ENCODE data around the gene ZNF436. TPM values are rescaled to one million over a fixed set of nuclear protein-coding genes. Genes with fewer than 3 reads are reported as not detected.

ZNF436 gene
- total and polyA plus RNA-seq, 2 experiments from 2014 or later = 0.23 to 1.0 TPM

- H3K4me1 Mint-ChIP-seq = peaks cover 2% of the 10 kb centered on the region
- peak overlapping the region; percentile 60 for H3K4me3 Mint-ChIP-seq
- no peak overlapping the region for H3K27ac Mint-ChIP-seq
- Histone ChIP-seq H2AFZ (peak overlapping the region; percentile 82), H3K27ac (ENCODE audit: low read depth) (no peak overlapping the region), H3K4me3 (peak overlapping the region; percentile 50), H4K20me1 (replicated peaks; ENCODE audit: insufficient read depth) (no peaks in the 10 kb centered on the region), H3K36me3 (ENCODE audit: insufficient read depth) (no peaks in the 10 kb centered on the region), H3K4me1 (ENCODE audit: insufficient read depth) (no peaks in the 10 kb centered on the region), H3K4me2 (peak overlapping the region; percentile 75), H3K9me2 (ENCODE audit: insufficient read depth) (no peaks in the 10 kb centered on the region), H3K27me3 (ENCODE audit: insufficient read depth) (peaks cover 97% of the 10 kb centered on the region), H3F3A (replicated peaks; ENCODE audit: low read depth) (no peaks in the 10 kb centered on the region), H3K79me2 (replicated peaks; ENCODE audit: insufficient read depth) (no peaks in the 10 kb centered on the region)
- H3K36me3 Mint-ChIP-seq (ENCODE audit: low read depth) = no peaks in the 10 kb centered on the region
- DNase-seq (ENCODE audit: low spot score) (peak; percentile 93), ATAC-seq (peak; percentile 98)
- TF ChIP-seq CREB1 (CRISPR knock-in tag; IDR thresholded peaks at IDR 0.05; ENCODE audit: low read depth) = no peak
- TF ChIP-seq NANOG (IDR thresholded peaks at IDR 0.05; ENCODE audit: borderline replicate concordance) = no peak
- TF ChIP-seq STAT1 (IDR thresholded peaks at IDR 0.05; ENCODE audit: unreplicated experiment) = no peak
- peak; percentile 94 to 97 for TF ChIP-seq CTCF (conservative IDR thresholded peaks at IDR 0.05; ENCODE audit: low read depth in 2 of 2)
- no peak for TF ChIP-seq ZNF331 (CRISPR knock-in tag; IDR thresholded peaks at IDR 0.05; ENCODE audit: low read depth)
- no peak for TF ChIP-seq EZH2 (IDR thresholded peaks at IDR 0.05; ENCODE audit: low read depth, unreplicated experiment)
- TF ChIP-seq EZH2phosphoT487 (IDR thresholded peaks at IDR 0.05; ENCODE audit: unreplicated experiment) = no peak
- TF ChIP-seq ZNF114 (CRISPR knock-in tag; IDR thresholded peaks at IDR 0.05) = no peak
- no peak for TF ChIP-seq ETS1 (IDR thresholded peaks at IDR 0.05)
- no peaks in the 10 kb centered on the region; the same call in 2 of the 3 replicates for H3K9me3 Mint-ChIP-seq
- peaks cover 42% of the 10 kb centered on the region for H3K27me3 Mint-ChIP-seq (ENCODE audit: insufficient read depth, low read depth, poor library complexity)
These were observed 34.3 kb upstream of the ZNF436 start for GRCh38 chr1:23403735-23404486.

GRCh38 chr1:23403355-23403734, 33.7 kb upstream of the ZNF436 start:
- Histone ChIP-seq H3K4me2 (peak overlapping the region; percentile 75), H3K27me3 (ENCODE audit: insufficient read depth) (peaks cover 97% of the 10 kb centered on the region), H3K79me2 (replicated peaks; ENCODE audit: insufficient read depth) (no peaks in the 10 kb centered on the region), H3K4me3 (peak overlapping the region; percentile 50), H4K20me1 (replicated peaks; ENCODE audit: insufficient read depth) (no peaks in the 10 kb centered on the region), H3K4me1 (ENCODE audit: insufficient read depth) (no peaks in the 10 kb centered on the region), H2AFZ (peak overlapping the region; percentile 82), H3K9me2 (ENCODE audit: insufficient read depth) (no peaks in the 10 kb centered on the region), H3K36me3 (ENCODE audit: insufficient read depth) (no peaks in the 10 kb centered on the region), H3K27ac (ENCODE audit: low read depth) (no peak overlapping the region), H3F3A (replicated peaks; ENCODE audit: low read depth) (no peaks in the 10 kb centered on the region)
- H3K27ac Mint-ChIP-seq = no peak overlapping the region
- peaks cover 47% of the 10 kb centered on the region for H3K27me3 Mint-ChIP-seq (ENCODE audit: insufficient read depth, low read depth, poor library complexity)
- peak overlapping the region; percentile 60; the same call in 1 of the 3 replicates for H3K4me3 Mint-ChIP-seq
- H3K36me3 Mint-ChIP-seq (ENCODE audit: low read depth) = no peaks in the 10 kb centered on the region
- peaks cover 2% of the 10 kb centered on the region for H3K4me1 Mint-ChIP-seq
- ATAC-seq (no peak), DNase-seq (ENCODE audit: low spot score) (no peak)
- H3K9me3 Mint-ChIP-seq = no peaks in the 10 kb centered on the region; the same call in 2 of the 3 replicates
- TF ChIP-seq ETS1 (IDR thresholded peaks at IDR 0.05) (no peak), REST (IDR thresholded peaks at IDR 0.05; ENCODE audit: unreplicated experiment) (no peak), POLR2AphosphoS5 (IDR thresholded peaks at IDR 0.05; ENCODE audit: low read depth) (no peak), EZH2 (IDR thresholded peaks at IDR 0.05; ENCODE audit: low read depth, unreplicated experiment) (no peak), JUNB (IDR thresholded peaks at IDR 0.05; ENCODE audit: unreplicated experiment) (no peak), ZNF331 (CRISPR knock-in tag; IDR thresholded peaks at IDR 0.05; ENCODE audit: low read depth) (no peak), CREB1 (CRISPR knock-in tag; IDR thresholded peaks at IDR 0.05; ENCODE audit: low read depth) (no peak), EZH2phosphoT487 (IDR thresholded peaks at IDR 0.05; ENCODE audit: unreplicated experiment) (no peak), STAT1 (IDR thresholded peaks at IDR 0.05; ENCODE audit: unreplicated experiment) (no peak)

Data from GM23338 (cell line).